OCI-LY3 (cell line): Measurements from ENCODE around the gene NR5A2.

Experiments used
- EZH2phosphoT487 ChIP-seq: fragments of 200-600 bp; shearing (Covaris generic); IDR thresholded peaks from 2 replicates; pipeline ENCODE4 v1.6.1; 2018; ENCODE audit warnings: antibody characterized with exemption, mixed run types, low read depth
- TF ChIP-seq, protein P1 (sequence below): fragments of 200-600, 300-600 bp; sonication (generic); IDR thresholded peaks from 2 replicates; pipeline ENCODE4 v1.5.1; 2014; ENCODE audit warnings: antibody characterized with exemption, low read length, low read depth

DNA sequence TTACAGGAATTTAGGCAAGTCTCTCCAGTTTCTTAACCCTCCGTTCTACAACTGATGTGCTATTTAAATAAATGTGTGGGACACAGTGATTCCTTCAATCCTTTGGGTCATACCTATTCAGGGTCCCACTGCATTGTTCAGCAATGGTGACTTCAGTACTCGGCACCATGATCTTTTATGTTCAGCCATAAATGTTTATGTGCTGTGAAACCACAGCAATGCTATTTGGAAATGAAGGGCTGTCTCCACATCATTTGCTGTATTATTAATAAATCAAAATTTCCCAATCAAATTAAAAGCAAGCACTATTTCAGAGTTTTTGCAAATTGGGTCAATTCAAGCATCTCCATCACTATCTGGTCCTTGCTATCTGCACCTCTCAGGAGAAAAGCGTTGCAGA is 84.8 kb downstream of the NR5A2 start:
- TF ChIP-seq, protein P1, sequence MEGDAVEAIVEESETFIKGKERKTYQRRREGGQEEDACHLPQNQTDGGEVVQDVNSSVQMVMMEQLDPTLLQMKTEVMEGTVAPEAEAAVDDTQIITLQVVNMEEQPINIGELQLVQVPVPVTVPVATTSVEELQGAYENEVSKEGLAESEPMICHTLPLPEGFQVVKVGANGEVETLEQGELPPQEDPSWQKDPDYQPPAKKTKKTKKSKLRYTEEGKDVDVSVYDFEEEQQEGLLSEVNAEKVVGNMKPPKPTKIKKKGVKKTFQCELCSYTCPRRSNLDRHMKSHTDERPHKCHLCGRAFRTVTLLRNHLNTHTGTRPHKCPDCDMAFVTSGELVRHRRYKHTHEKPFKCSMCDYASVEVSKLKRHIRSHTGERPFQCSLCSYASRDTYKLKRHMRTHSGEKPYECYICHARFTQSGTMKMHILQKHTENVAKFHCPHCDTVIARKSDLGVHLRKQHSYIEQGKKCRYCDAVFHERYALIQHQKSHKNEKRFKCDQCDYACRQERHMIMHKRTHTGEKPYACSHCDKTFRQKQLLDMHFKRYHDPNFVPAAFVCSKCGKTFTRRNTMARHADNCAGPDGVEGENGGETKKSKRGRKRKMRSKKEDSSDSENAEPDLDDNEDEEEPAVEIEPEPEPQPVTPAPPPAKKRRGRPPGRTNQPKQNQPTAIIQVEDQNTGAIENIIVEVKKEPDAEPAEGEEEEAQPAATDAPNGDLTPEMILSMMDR, result no peak
- no peak for TF ChIP-seq EZH2phosphoT487
